Endothelial cell of umbilical vein (primary cell): ENCODE data around the gene ACVRL1. TPM values are rescaled to one million over a fixed set of nuclear protein-coding genes. Genes with fewer than 3 reads are reported as not detected.

ENCODE experiments used
- BruUV-seq: library from RNA; stranded (reverse); fragments of 400-500 nt; replicated peaks from 2 replicates; lab custom pipeline; 2021; lab: Mats Ljungman, UMichigan
- CTCF ChIA-PET: fragments of 300-600, 350-600 bp; sonication (Branson Sonifier 250); formaldehyde crosslinking; loops from one replicate; lab custom pipeline; 2021; ENCODE audit warnings: antibody characterized with exemption, inconsistent platforms; lab: Charles Lee
- POLR2A ChIA-PET: fragments of 300-600, 350-600 bp; sonication (Branson Sonifier 250); formaldehyde crosslinking; loops from one replicate; lab custom pipeline; 2021; ENCODE audit warnings: antibody characterized with exemption, inconsistent platforms; lab: Charles Lee
- DNase-seq: peaks from one replicate; pipeline ENCODE4 v3.0.0-alpha.2; 2011; ENCODE audit warnings: low read depth, low spot score
- FAIRE-seq: peaks from 2 replicates; lab custom pipeline; 2011; peaks lifted over from hg19 to GRCh38; lab: Jason Lieb, UNC
- H2AFZ ChIP-seq: 2 replicates; pipeline ENCODE4 v1.6.0; 2012; ENCODE audit warnings: low read depth, low read length, control low read depth, inconsistent platforms
- H3K27ac ChIP-seq: 2 replicates; pipeline ENCODE4 v1.5.1; 2011; ENCODE audit warnings: low read depth, mild to moderate bottlenecking, control low read depth, low read length, moderate library complexity; ENCODE audit not compliant: insufficient read depth
- H3K27me3 ChIP-seq, 2 experiments: 2 replicates each; pipeline versions ENCODE4 v1.6.0 to v1.6.1; 2011; ENCODE audit warnings: low read length in 2 of 2, mixed read lengths in 1 of 2; ENCODE audit not compliant: control insufficient read depth in 2 of 2, insufficient read depth in 2 of 2
- H3K36me3 ChIP-seq, 2 experiments: 2 replicates in 1 of 2; 3 replicates in 1 of 2; pipeline ENCODE4 v1.5.1; 2011; ENCODE audit warnings: low read length in 2 of 2, mild to moderate bottlenecking in 1 of 2, moderate library complexity in 1 of 2; ENCODE audit not compliant: control insufficient read depth in 2 of 2, insufficient read depth in 2 of 2; ENCODE audit errors: extremely low read depth in 1 of 2
- H3K4me1 ChIP-seq: 3 replicates; pipeline ENCODE4 v1.5.1; 2011; ENCODE audit warnings: mild to moderate bottlenecking, low read length; ENCODE audit not compliant: control insufficient read depth, insufficient read depth; ENCODE audit errors: extremely low read depth
- H3K4me2 ChIP-seq: 2 replicates; pipeline ENCODE4 v1.6.1; 2011; ENCODE audit warnings: low read length, control low read depth, mixed read lengths; ENCODE audit not compliant: insufficient read depth
- H3K4me3 ChIP-seq, 3 experiments: fragments of 200-600 bp in 1 of 3; sonication (generic), shearing (Covaris generic) in 1 of 3; replicated peaks in 1 of 3; 2 replicates each; pipeline ENCODE4 v1.5.1; 2011 to 2016; ENCODE audit warnings: control low read depth in 3 of 3, low read length in 3 of 3, mild to moderate bottlenecking in 2 of 3, inconsistent platforms in 1 of 3, low read depth in 1 of 3, moderate library complexity in 1 of 3; ENCODE audit not compliant: insufficient read depth in 1 of 3
- H3K79me2 ChIP-seq: 2 replicates; pipeline ENCODE4 v1.6.0; 2012; ENCODE audit warnings: low read length, inconsistent platforms; ENCODE audit not compliant: control insufficient read depth, insufficient read depth
- H3K9ac ChIP-seq: replicated peaks from 2 replicates; pipeline ENCODE3; 2011; ENCODE audit warnings: low read length, control low read depth; ENCODE audit not compliant: insufficient read depth; ENCODE audit errors: extremely low read depth
- H3K9me1 ChIP-seq: replicated peaks from 3 replicates; pipeline ENCODE4 v1.6.0; 2011; ENCODE audit warnings: mild to moderate bottlenecking, low read length; ENCODE audit not compliant: control insufficient read depth, insufficient read depth; ENCODE audit errors: extremely low read depth
- H3K9me3 ChIP-seq: replicated peaks from 2 replicates; pipeline ENCODE4 v1.5.1; 2012; ENCODE audit warnings: low read length, inconsistent platforms; ENCODE audit not compliant: control insufficient read depth, insufficient read depth
- H4K20me1 ChIP-seq: replicated peaks from 2 replicates; pipeline ENCODE3; 2011; ENCODE audit warnings: mild to moderate bottlenecking, low read length; ENCODE audit not compliant: control insufficient read depth, insufficient read depth; ENCODE audit errors: extremely low read depth
- FOS ChIP-seq: IDR thresholded peaks from 2 replicates; pipeline ENCODE4 v1.6.1; 2011; ENCODE audit warnings: mild to moderate bottlenecking, low read length, moderate library complexity, borderline replicate concordance; ENCODE audit not compliant: insufficient read depth
- GATA2 ChIP-seq: IDR thresholded peaks from 2 replicates; pipeline ENCODE4 v1.7.0; 2011; ENCODE audit warnings: low read depth, mild to moderate bottlenecking, moderate library complexity, mixed read lengths, low read length; ENCODE audit not compliant: insufficient read length, insufficient read depth
- JUN ChIP-seq: IDR thresholded peaks from 2 replicates; pipeline ENCODE4 v1.6.1; 2011; ENCODE audit warnings: borderline replicate concordance, low read depth; ENCODE audit not compliant: insufficient read length, insufficient read depth
- MYC ChIP-seq: IDR thresholded peaks from one replicate; pipeline ENCODE4 v1.6.1; 2011; ENCODE audit warnings: mild to moderate bottlenecking, low read depth, low read length
- POLR2A ChIP-seq: IDR thresholded peaks from 2 replicates; pipeline ENCODE4 v1.6.1; 2012; ENCODE audit warnings: low read depth, mild to moderate bottlenecking, control low read depth, low read length
- POLR2AphosphoS5 ChIP-seq: IDR thresholded peaks from 2 replicates; pipeline ENCODE4 v1.6.1; 2012; ENCODE audit warnings: low read depth, mild to moderate bottlenecking, control low read depth, low read length, moderate library complexity; ENCODE audit not compliant: insufficient read depth
- dilution Hi-C: fragments of 300-500 bp; cut with MboI; formaldehyde crosslinking; loops from one replicate; pipeline ENCODE4 v1.15.0; 2019; ENCODE audit warnings: low sequenced_read_pairs; ENCODE audit not compliant: extremely low pct_ligation_motif_present
- intact Hi-C: fragments of 100-400 bp; cut with micrococcal nuclease; formaldehyde crosslinking; loops from one replicate; pipeline ENCODE4 v1.10.0; 2022
- polyA plus RNA-seq, 4 experiments: library from polyadenylated mRNA; depleted of rRNA in 3 of 4; stranded (reverse) in 3 of 4; unstranded in 1 of 4; fragments of >200 nt; gene quantifications; 2 replicates each; pipeline versions ENCODE4 v1.2.1 to v1.2.3, GENCODE V29; 2011 to 2012; ENCODE audit warnings: missing spikeins in 1 of 4
- total RNA-seq: library from RNA; stranded (reverse); gene quantifications from 2 replicates; pipeline ENCODE4 v1.2.3, GENCODE V29; 2021
- TF ChIP-seq, protein P1 (sequence below), 2 donors: IDR thresholded peaks; 1 replicate in 1 of 2; 2 replicates in 1 of 2; pipeline ENCODE4 v1.5.1; 2011; ENCODE audit warnings: low read length in 2 of 2, mild to moderate bottlenecking in 2 of 2, moderate library complexity in 2 of 2, control low read depth in 1 of 2, inconsistent platforms in 1 of 2, low read depth in 1 of 2; ENCODE audit not compliant: insufficient read depth in 1 of 2; ENCODE audit errors: extremely low read depth in 1 of 2

The ACVRL1 gene
- total and polyA plus RNA-seq, 2 donors (not counting 3 experiments of a cell fraction or from before 2014, with no cell fraction given) = 355 to 404 TPM

DNA sequence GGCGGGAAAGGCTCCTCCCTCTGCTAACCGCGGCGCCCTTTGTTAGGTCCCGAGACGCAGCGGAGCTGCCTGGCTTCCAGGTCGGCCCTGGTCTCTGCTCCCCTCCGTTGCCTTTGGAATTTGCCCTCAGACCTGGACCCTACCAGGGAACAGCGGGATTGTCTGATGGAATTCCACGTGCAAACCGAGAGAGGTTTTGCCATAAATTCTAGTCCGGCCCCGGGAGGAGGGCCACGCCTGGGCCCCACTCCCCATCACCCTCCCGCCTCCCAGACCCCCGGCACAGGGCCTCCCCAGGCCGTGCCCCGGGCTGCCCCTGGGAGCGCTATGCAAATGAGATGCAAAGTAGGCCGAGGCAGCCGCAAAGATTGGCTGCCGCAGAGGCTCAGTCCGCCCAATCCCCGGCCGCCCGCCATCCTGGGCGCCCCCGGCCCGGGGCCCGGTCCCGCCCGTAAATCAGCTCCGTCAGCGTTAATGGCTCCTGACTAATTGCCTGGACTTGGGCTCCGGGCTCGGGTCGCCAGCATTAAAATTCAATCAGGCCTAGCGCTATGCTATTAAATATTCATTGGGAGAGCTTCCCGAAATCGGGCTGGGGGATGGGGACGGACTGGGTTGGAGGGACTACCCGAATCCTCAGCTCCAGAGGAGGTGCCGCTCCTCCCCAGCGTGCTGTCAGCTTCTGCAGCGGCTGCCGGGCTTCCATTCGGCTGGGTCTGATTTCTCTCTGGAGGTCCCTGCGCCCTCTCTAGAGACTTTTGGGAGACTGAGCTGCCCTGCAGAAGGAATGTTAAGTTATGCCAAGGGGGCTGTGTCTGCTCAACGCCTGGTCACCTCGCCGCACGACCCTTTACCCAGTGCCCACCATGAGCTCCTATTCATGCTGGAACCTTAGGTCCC lies 43.1 kb upstream of the ACVRL1 start:
- Histone ChIP-seq H2AFZ (peak overlapping the region; percentile 76), H3K27ac (no peak overlapping the region), H3K36me3 (no peaks in the 10 kb centered on the region), H3K4me2 (no peak overlapping the region), H4K20me1 (no peaks in the 10 kb centered on the region), H3K9ac (no peak overlapping the region), H3K79me2 (no peaks in the 10 kb centered on the region), H3K9me3 (no peaks in the 10 kb centered on the region), H3K4me3 (no peak overlapping the region), H3K27me3 (no peaks in the 10 kb centered on the region), H3K9me1 (no peaks in the 10 kb centered on the region), H3K4me1 (peaks cover 6% of the 10 kb centered on the region)
- ChIA-PET POLR2A (interaction anchor here (0.9 kb wide), 1 partner anchor 11 kb away, joined by 3 read pairs; no protein-coding TSS in a partner anchor), CTCF (interaction anchor here (0.7 to 3.8 kb wide), 6 partner anchors 9 to 253 kb away, joined by 3 to 32 read pairs (median 7); no protein-coding TSS in a partner anchor)
- intact Hi-C loops = no loop called here
- TF ChIP-seq FOS (no peak), POLR2AphosphoS5 (no peak), POLR2A (no peak), GATA2 (no peak), MYC (no peak), JUN (no peak)
- TF ChIP-seq, protein P1, sequence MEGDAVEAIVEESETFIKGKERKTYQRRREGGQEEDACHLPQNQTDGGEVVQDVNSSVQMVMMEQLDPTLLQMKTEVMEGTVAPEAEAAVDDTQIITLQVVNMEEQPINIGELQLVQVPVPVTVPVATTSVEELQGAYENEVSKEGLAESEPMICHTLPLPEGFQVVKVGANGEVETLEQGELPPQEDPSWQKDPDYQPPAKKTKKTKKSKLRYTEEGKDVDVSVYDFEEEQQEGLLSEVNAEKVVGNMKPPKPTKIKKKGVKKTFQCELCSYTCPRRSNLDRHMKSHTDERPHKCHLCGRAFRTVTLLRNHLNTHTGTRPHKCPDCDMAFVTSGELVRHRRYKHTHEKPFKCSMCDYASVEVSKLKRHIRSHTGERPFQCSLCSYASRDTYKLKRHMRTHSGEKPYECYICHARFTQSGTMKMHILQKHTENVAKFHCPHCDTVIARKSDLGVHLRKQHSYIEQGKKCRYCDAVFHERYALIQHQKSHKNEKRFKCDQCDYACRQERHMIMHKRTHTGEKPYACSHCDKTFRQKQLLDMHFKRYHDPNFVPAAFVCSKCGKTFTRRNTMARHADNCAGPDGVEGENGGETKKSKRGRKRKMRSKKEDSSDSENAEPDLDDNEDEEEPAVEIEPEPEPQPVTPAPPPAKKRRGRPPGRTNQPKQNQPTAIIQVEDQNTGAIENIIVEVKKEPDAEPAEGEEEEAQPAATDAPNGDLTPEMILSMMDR (IDR thresholded peaks at IDR 0.05; ENCODE audit: extremely low read depth in 1 of 2, insufficient read depth in 1 of 2, low read depth in 1 of 2, low read length in 2 of 2) = no peak
- dilution Hi-C loops = no loop called here
- no peak for DNase-seq
- BruUV-seq = no TSS peak
- no peak for FAIRE-seq
